GM21423 (cell line): ENCODE data around the gene NUP42.
A peak's percentile ranks its signal among the peaks of the same experiment; 100 is the strongest.
"Not testable (repeated sequence)": the region's sequence is repeated elsewhere in the genome, so short reads cannot be mapped to it uniquely, and the experiment has no call there.

ENCODE experiments used
- ATAC-seq: cut with Tn5 transposase; IDR thresholded peaks from one replicate; pipeline ENCODE4 v1.9.1; 2021; ENCODE audit warnings: mild to moderate bottlenecking, moderate library complexity; ENCODE audit not compliant: unreplicated experiment

Gene NUP42

GRCh38 chr7:23181684-23182553 lies at the start of gene NUP42:
TSS of gene NUP42 (plus strand) at chr7:23182048. CDS start at chr7:23182086, 38 bp downstream.
- peak; percentile 95 for ATAC-seq

- ATAC-seq: no peak
Observed at GRCh38 chr7:23133797-23134196, 48.1 kb upstream of the NUP42 start.

- no peak for ATAC-seq
Observed at GRCh38 chr7:23135755-23136154, 46.1 kb upstream of the NUP42 start.

- ATAC-seq: no peak
Observed at GRCh38 chr7:23136216-23136615, 45.6 kb upstream of the NUP42 start.

- no peak for ATAC-seq
Observed at GRCh38 chr7:23157679-23158078, 24.2 kb upstream of the NUP42 start.

GRCh38 chr7:23158546-23158945 lies 23.3 kb upstream of the NUP42 start:
- no peak for ATAC-seq

- no peak for ATAC-seq
Observed at GRCh38 chr7:23161482-23161881, 20.4 kb upstream of the NUP42 start.

GRCh38 chr7:23164846-23165245 lies 17.0 kb upstream of the NUP42 start:
- no peak for ATAC-seq

GRCh38 chr7:23165316-23165715 lies 16.5 kb upstream of the NUP42 start:
- ATAC-seq: no peak

GRCh38 chr7:23167691-23168090 lies 14.2 kb upstream of the NUP42 start:
- ATAC-seq: no peak

GRCh38 chr7:23168111-23168885 lies 13.6 kb upstream of the NUP42 start:
- no peak for ATAC-seq

GRCh38 chr7:23175938-23176337 lies 5.9 kb upstream of the NUP42 start:
- ATAC-seq: no peak

- ATAC-seq: no peak
Observed at GRCh38 chr7:23183279-23184012, 1.6 kb downstream of the NUP42 start.

- ATAC-seq: no peak
Observed at GRCh38 chr7:23184291-23184690, 2.4 kb downstream of the NUP42 start.

- ATAC-seq: no peak
Observed at GRCh38 chr7:23184709-23185359, 3.0 kb downstream of the NUP42 start.

GRCh38 chr7:23185980-23186379 lies 4.1 kb downstream of the NUP42 start:
- no peak for ATAC-seq

GRCh38 chr7:23191022-23191421 lies 9.2 kb downstream of the NUP42 start:
- no peak for ATAC-seq

- ATAC-seq: not testable (repeated sequence)
Observed at GRCh38 chr7:23193650-23194227, 11.9 kb downstream of the NUP42 start.

GRCh38 chr7:23196306-23196705 lies 14.5 kb downstream of the NUP42 start:
- no peak for ATAC-seq

GRCh38 chr7:23197745-23198144 lies 15.9 kb downstream of the NUP42 start:
- not testable (repeated sequence) for ATAC-seq
